DOHH2 (cell line): ENCODE results near the gene TRMT11.

ENCODE experiments used
- CTCF ChIP-seq: fragments of 200-600 bp; sonication (generic); IDR thresholded peaks from one replicate; pipeline ENCODE4 v1.5.1; 2014; ENCODE audit warnings: antibody characterized with exemption, mild to moderate bottlenecking, low read depth, low read length; ENCODE audit not compliant: poor library complexity, severe bottlenecking
- EZH2phosphoT487 ChIP-seq: fragments of 200-600 bp; sonication (generic); IDR thresholded peaks from 2 replicates; pipeline ENCODE4 v1.6.1; 2017; ENCODE audit warnings: borderline replicate concordance, mild to moderate bottlenecking, antibody characterized with exemption, low read length, moderate library complexity, mixed read lengths

GRCh38 chr6:126030045-126030444 lies 43.7 kb downstream of the TRMT11 start:
- TF ChIP-seq CTCF, result no peak
- TF ChIP-seq EZH2phosphoT487, result no peak
